GM19035 (cell line): ENCODE data around the gene ETAA1.
A peak's percentile ranks its signal among the peaks of the same experiment; 100 is the strongest.

Source experiments
- ATAC-seq: cut with Tn5 transposase; IDR thresholded peaks from one replicate; pipeline ENCODE4 v1.9.1; 2021; ENCODE audit not compliant: unreplicated experiment

Gene ETAA1

GRCh38 chr2:67397143-67397986 lies at the start of gene ETAA1:
ETAA1 (plus strand) TSS chr2:67397333; CDS start chr2:67397449, 116 bp downstream.
- ATAC-seq = peak; percentile 100

GRCh38 chr2:67366832-67367412 lies 30.2 kb upstream of the ETAA1 start:
- ATAC-seq = no peak

- no peak for ATAC-seq
Observed at GRCh38 chr2:67374481-67374880, 22.7 kb upstream of the ETAA1 start.

- no peak for ATAC-seq
Observed at GRCh38 chr2:67374949-67375348, 22.2 kb upstream of the ETAA1 start.

- no peak for ATAC-seq
Observed at GRCh38 chr2:67378555-67378954, 18.6 kb upstream of the ETAA1 start.

- no peak for ATAC-seq
Observed at GRCh38 chr2:67379048-67379447, 18.1 kb upstream of the ETAA1 start.

GRCh38 chr2:67384123-67384822 lies 12.9 kb upstream of the ETAA1 start:
- ATAC-seq = no peak

- ATAC-seq = no peak
Observed at GRCh38 chr2:67388680-67389079, 8.5 kb upstream of the ETAA1 start.

GRCh38 chr2:67389286-67389685 lies 7.8 kb upstream of the ETAA1 start:
- ATAC-seq = no peak

GRCh38 chr2:67389788-67390187 lies 7.3 kb upstream of the ETAA1 start:
- ATAC-seq = no peak

GRCh38 chr2:67393237-67393636 lies 3.9 kb upstream of the ETAA1 start:
- ATAC-seq = no peak

- no peak for ATAC-seq
Observed at GRCh38 chr2:67394734-67395133, 2.4 kb upstream of the ETAA1 start.

GRCh38 chr2:67399144-67399543 lies 2.0 kb downstream of the ETAA1 start:
- ATAC-seq = no peak

GRCh38 chr2:67399831-67400489 lies 2.8 kb downstream of the ETAA1 start:
- no peak for ATAC-seq

- no peak for ATAC-seq
Observed at GRCh38 chr2:67400560-67401485, 3.7 kb downstream of the ETAA1 start.

- no peak for ATAC-seq
Observed at GRCh38 chr2:67408346-67408745, 11.2 kb downstream of the ETAA1 start.

GRCh38 chr2:67412424-67412823 lies 15.3 kb downstream of the ETAA1 start:
- ATAC-seq = no peak

GRCh38 chr2:67414867-67415266 lies 17.7 kb downstream of the ETAA1 start:
- no peak for ATAC-seq

- no peak for ATAC-seq
Observed at GRCh38 chr2:67416136-67416535, 19.0 kb downstream of the ETAA1 start.

GRCh38 chr2:67423489-67423888 lies 26.4 kb downstream of the ETAA1 start:
- no peak for ATAC-seq
